Thoracic aorta (tissue), 2 donors: ENCODE measurements around the gene MAMSTR. TPM values are rescaled to one million over a fixed set of nuclear protein-coding genes. Genes with fewer than 3 reads are reported as not detected.
A peak's percentile ranks its signal among the peaks of the same experiment; 100 is the strongest.

Experiments
- ATAC-seq: fragments of 150-250 bp; one replicate; pipeline ENCODE4 v1.8.0; 2017; ENCODE audit warnings: low read depth; ENCODE audit not compliant: insufficient number of reproducible peaks, low FRiP score
- DNase-seq: peaks from one replicate; pipeline ENCODE4 v3.0.0-alpha.2; 2020; ENCODE audit warnings: low spot score
- H3K27ac ChIP-seq, 2 donors: fragments of 200-600 bp; sonication (generic); 1 replicate in 1 of 2; 2 replicates in 1 of 2; pipeline ENCODE4 v1.5.1; 2016; ENCODE audit warnings: mild to moderate bottlenecking in 2 of 2, moderate library complexity in 2 of 2
- H3K27me3 ChIP-seq: fragments of 200-600 bp; sonication (generic); replicated peaks from 2 replicates; pipeline ENCODE4 v1.6.0; 2016; ENCODE audit warnings: mild to moderate bottlenecking; ENCODE audit not compliant: insufficient read depth
- H3K36me3 ChIP-seq: fragments of 200-600 bp; sonication (generic); one replicate; pipeline ENCODE4 v1.5.1; 2016
- H3K4me1 ChIP-seq, 2 donors: fragments of 200-600 bp; sonication (generic); 1 replicate in 1 of 2; 2 replicates in 1 of 2; pipeline versions ENCODE4 v1.5.1 to v1.6.0; 2016; ENCODE audit warnings: low read depth in 2 of 2, mild to moderate bottlenecking in 1 of 2; ENCODE audit not compliant: control insufficient read depth in 1 of 2
- H3K4me3 ChIP-seq: fragments of 200-600 bp; sonication (generic); 2 replicates; pipeline ENCODE4 v1.5.1; 2016; ENCODE audit warnings: mild to moderate bottlenecking
- H3K9me3 ChIP-seq: fragments of 200-600 bp; sonication (generic); 2 replicates; pipeline ENCODE4 v1.5.1; 2016
- total RNA-seq, 2 donors: library from RNA; depleted of rRNA; stranded (reverse); fragments of >200 nt; gene quantifications; one replicate each; pipeline versions ENCODE4 v1.1.0 to v1.2.3, GENCODE V29; 2016
- TF ChIP-seq, protein P1 (sequence below): fragments of 200-600 bp; sonication (generic); IDR thresholded peaks from one replicate; pipeline ENCODE4 v1.5.1; 2019; ENCODE audit warnings: antibody characterized with exemption

The MAMSTR gene
- total RNA-seq, 2 donors from 2014 or later: not detected

DNA sequence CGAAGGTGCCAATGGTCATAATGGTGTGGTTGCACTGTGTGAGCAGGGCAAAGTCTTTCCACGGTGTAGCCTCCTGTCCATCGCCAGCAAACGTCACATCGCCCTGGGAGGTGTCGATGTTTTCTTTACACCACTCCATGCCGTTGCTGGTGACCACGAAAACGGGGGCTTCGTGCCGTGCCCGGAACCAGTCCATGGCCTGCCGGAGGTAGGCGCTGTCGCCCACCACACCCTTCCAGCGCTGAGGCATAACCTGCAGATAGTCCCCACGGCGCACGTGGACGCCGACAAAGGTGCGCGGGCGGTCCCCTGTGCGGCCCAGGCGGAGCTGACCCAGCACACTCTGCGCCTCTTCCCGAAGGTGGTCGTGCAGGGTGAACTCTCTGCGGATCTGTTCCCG, 30.8 kb upstream of the MAMSTR start:
- Histone ChIP-seq H3K4me1 (peaks cover 7 to 18% of the 10 kb centered on the region in 2 donors), H3K9me3 (no peaks in the 10 kb centered on the region), H3K4me3 (no peak overlapping the region), H3K27me3 (peaks cover 3% of the 10 kb centered on the region), H3K27ac (no peak overlapping the region), H3K36me3 (no peaks in the 10 kb centered on the region)
- TF ChIP-seq, protein P1, sequence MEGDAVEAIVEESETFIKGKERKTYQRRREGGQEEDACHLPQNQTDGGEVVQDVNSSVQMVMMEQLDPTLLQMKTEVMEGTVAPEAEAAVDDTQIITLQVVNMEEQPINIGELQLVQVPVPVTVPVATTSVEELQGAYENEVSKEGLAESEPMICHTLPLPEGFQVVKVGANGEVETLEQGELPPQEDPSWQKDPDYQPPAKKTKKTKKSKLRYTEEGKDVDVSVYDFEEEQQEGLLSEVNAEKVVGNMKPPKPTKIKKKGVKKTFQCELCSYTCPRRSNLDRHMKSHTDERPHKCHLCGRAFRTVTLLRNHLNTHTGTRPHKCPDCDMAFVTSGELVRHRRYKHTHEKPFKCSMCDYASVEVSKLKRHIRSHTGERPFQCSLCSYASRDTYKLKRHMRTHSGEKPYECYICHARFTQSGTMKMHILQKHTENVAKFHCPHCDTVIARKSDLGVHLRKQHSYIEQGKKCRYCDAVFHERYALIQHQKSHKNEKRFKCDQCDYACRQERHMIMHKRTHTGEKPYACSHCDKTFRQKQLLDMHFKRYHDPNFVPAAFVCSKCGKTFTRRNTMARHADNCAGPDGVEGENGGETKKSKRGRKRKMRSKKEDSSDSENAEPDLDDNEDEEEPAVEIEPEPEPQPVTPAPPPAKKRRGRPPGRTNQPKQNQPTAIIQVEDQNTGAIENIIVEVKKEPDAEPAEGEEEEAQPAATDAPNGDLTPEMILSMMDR: no peak
- no peak for DNase-seq
- ATAC-seq: no peak

DNA sequence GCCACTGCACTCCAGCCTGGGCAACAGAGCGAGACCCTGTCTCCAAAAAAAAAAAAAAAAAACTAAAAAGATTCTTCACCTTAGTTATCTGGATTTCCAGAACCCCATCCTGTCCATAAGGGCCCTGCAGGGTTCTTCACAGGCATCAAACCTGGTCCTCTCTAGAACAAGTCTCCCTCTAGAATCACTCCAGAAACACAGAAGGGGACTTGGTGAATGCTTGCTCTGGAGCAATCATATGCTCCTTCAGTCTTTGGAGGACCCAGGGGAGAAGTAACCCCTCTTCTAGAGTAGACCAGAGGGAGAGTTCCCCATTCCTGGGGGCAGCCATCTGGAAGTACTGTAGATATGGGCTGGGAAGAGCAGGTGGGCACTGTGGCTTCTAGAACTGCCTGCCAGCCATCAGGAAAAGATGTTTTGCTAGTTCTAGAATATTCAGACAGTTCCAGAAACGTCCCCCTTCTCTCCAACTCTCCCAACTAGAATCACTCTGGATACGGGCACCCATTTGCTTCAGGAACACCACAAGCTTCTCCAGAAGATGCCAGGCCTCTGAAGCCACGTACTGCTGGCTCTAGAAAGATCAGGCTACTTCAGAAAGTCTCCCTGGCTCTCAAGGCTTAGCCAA, 30.2 kb upstream of the MAMSTR start:
- TF ChIP-seq, protein P1: no peak
- Histone ChIP-seq H3K36me3 (no peaks in the 10 kb centered on the region), H3K27ac (no peak overlapping the region), H3K4me3 (no peak overlapping the region), H3K9me3 (no peaks in the 10 kb centered on the region), H3K4me1 (peaks cover 7 to 18% of the 10 kb centered on the region in 2 donors), H3K27me3 (peaks cover 4% of the 10 kb centered on the region)
- DNase-seq: no peak
- ATAC-seq: no peak

DNA sequence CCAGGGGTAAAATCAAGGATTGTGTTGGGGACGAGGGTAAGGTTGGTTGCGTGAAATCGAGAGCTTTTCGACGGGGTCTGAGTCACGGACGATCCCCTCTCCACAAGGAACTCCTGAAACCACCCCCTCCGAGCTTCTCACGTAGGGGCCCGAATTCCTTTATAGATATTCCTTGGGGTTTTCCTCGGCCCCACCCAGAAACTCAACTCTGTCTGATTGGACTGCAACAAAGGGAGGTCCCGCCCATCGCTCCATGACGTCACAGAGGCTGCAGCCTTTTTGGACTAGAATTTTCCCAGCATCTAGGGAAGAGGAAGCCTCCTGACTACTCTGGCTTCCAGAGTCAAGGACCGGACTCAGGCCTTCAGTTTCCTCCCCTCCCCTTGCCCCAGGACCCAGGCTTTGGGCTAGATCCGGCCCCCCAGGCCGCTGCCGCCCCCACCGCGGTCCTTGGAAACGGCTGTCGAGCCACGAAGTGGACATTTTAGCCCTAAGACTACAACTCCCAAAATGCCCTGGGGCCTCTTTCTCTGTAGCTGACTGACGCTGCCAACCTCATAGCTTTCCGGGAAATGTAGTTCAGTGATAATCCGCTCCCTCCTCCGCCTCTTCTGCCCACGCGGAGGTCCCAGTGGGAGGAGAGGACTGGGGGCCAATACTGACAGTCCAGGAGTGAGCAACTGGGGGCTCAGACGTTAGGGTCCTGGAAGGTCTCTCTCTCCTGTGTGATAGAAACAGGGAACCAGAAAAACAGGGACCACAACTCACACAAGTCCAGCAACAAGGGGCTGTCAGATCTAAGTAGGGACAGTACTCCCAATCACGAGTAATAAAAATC, 27.4 kb upstream of the MAMSTR start, which contains the start of gene IZUMO1:
Gene IZUMO1 (minus strand): TSS at position 172 of the 838 bp plus-strand sequence. CDS start 1,050 bp downstream, outside the sequence.
- DNase-seq: peak; percentile 43
- Histone ChIP-seq H3K4me3 (peak within 1 kb of the TSS; percentile 66), H3K36me3 (no peaks in the 10 kb centered on the region), H3K27ac (no peak within 1 kb of the TSS), H3K27me3 (peaks cover 4% of the 10 kb centered on the region), H3K9me3 (no peaks in the 10 kb centered on the region), H3K4me1 (peaks cover 0 to 7% of the 10 kb centered on the region in 2 donors)
- peak; percentile 44 for ATAC-seq
- TF ChIP-seq, protein P1: no peak

DNA sequence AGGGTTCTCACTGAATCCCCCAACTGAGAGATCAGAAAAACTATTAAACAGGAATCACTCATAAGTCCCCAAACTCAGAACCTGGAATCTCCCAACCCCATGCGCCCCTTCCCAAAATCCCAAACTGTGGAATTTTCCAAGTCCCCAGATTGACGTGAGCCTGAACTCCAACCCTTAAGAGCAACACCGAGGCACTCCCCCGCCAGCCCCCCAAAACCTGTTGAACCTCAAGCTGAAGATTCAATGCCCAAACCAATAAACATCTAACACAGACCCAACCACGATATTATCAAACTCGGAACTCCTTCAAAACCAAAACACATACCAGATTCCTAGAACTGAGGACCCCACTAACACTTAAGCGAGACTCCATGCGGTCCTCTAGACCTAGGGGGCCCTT, 26.6 kb upstream of the MAMSTR start:
- Histone ChIP-seq H3K36me3 (no peaks in the 10 kb centered on the region), H3K27me3 (peaks cover 4% of the 10 kb centered on the region), H3K9me3 (no peaks in the 10 kb centered on the region), H3K4me1 (peaks cover 0 to 7% of the 10 kb centered on the region in 2 donors), H3K4me3 (no peak overlapping the region), H3K27ac (no peak overlapping the region)
- no peak for ATAC-seq
- no peak for DNase-seq
- TF ChIP-seq, protein P1: no peak
